Measurements from ENCODE around the gene ZFP36L2. TPM values are rescaled to one million over a fixed set of nuclear protein-coding genes. Genes with fewer than 3 reads are reported as not detected.

The ZFP36L2 gene
- total RNA-seq, 2 donors from 2014 or later = 77.1 to 114 TPM

DNA sequence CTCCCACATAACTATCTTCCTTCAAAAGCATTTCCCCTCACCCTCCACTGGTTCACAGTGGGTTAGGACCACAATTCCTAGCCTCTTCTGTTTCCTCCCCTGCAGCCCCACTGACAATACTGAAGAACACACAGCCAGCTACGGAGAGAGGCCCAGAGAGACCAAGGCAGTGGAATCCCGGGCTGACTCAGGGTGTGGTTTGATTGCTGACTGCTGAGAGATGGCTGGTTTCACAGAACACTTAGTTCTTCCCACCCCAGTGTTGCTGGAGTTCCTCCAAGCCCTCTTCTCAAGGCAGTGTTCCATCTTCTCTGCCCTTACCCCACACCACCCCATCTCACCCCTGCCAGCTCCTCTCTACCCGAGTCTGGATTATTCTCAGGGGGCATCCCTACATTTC is 43.3 kb upstream of the ZFP36L2 start:
- no peak overlapping the region for H3K27ac Mint-ChIP-seq
- H3K36me3 Mint-ChIP-seq (ENCODE audit: low read depth) = peaks cover 4% of the 10 kb centered on the region
- DNase-seq = no peak
- no peaks in the 10 kb centered on the region for H3K36me3 ChIP-seq (ENCODE audit: control insufficient read depth, insufficient read depth, low read length)
- H3K4me1 ChIP-seq (ENCODE audit: control insufficient read depth, insufficient read depth, low read length) = peaks cover 7% of the 10 kb centered on the region
- H3K27me3 ChIP-seq (ENCODE audit: control insufficient read depth, insufficient read depth, low read length, poor library complexity, severe bottlenecking) = no peaks in the 10 kb centered on the region
- WGBS, 2 experiments (ENCODE audit: insufficient coverage in 1 of 2, insufficient read length in 1 of 2) = 66 to 90% methylated on average over 2 to 3 of the region's 3 CpGs
- H3K4me1 Mint-ChIP-seq = peaks cover 24% of the 10 kb centered on the region
- no peak overlapping the region for H3K27ac ChIP-seq (ENCODE audit: low read depth, low read length)
- no peak overlapping the region for H3K9ac ChIP-seq (ENCODE audit: extremely low read depth, low read length, poor library complexity, severe bottlenecking)
- H3K9me3 ChIP-seq (ENCODE audit: control insufficient read depth, low read length) = no peaks in the 10 kb centered on the region
- no peaks in the 10 kb centered on the region for H3K27me3 Mint-ChIP-seq (ENCODE audit: insufficient read depth)
- H3K4me3 ChIP-seq (ENCODE audit: low read length) = no peak overlapping the region
- TF ChIP-seq, protein P1, sequence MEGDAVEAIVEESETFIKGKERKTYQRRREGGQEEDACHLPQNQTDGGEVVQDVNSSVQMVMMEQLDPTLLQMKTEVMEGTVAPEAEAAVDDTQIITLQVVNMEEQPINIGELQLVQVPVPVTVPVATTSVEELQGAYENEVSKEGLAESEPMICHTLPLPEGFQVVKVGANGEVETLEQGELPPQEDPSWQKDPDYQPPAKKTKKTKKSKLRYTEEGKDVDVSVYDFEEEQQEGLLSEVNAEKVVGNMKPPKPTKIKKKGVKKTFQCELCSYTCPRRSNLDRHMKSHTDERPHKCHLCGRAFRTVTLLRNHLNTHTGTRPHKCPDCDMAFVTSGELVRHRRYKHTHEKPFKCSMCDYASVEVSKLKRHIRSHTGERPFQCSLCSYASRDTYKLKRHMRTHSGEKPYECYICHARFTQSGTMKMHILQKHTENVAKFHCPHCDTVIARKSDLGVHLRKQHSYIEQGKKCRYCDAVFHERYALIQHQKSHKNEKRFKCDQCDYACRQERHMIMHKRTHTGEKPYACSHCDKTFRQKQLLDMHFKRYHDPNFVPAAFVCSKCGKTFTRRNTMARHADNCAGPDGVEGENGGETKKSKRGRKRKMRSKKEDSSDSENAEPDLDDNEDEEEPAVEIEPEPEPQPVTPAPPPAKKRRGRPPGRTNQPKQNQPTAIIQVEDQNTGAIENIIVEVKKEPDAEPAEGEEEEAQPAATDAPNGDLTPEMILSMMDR (conservative IDR thresholded peaks at IDR 0.05) = no peak
- no peak overlapping the region for H3K4me3 Mint-ChIP-seq
- no peaks in the 10 kb centered on the region for H3K9me3 Mint-ChIP-seq

DNA sequence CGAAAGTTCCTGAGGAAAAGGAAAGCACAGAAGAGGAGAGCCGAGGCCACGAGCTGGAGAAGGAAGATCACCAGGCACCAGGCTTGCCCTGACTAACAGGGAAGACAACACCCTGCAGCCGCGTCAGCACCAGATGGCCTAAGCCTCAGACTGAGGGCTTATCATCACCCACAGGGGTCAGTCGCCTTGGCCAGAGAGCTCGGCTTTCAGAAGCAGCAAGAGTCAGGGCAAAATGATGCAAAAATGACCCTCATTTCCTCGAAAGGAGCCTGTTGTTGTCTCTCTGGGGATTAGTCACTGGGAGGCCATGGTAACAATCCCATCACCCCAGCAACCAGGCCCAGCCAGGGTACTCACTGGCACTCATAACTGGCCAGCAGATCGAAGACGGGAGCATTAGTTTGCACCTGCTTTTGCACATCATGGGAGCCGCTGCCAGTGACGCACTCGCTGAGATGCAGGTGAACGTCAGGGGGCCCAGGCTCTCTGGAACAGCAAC is 42.7 kb upstream of the ZFP36L2 start:
- 85 to 90% methylated on average over 12 to 14 of the region's 14 CpGs for WGBS, 2 experiments (ENCODE audit: insufficient coverage in 1 of 2, insufficient read length in 1 of 2)
- H3K4me1 ChIP-seq (ENCODE audit: control insufficient read depth, insufficient read depth, low read length) = peaks cover 7% of the 10 kb centered on the region

DNA sequence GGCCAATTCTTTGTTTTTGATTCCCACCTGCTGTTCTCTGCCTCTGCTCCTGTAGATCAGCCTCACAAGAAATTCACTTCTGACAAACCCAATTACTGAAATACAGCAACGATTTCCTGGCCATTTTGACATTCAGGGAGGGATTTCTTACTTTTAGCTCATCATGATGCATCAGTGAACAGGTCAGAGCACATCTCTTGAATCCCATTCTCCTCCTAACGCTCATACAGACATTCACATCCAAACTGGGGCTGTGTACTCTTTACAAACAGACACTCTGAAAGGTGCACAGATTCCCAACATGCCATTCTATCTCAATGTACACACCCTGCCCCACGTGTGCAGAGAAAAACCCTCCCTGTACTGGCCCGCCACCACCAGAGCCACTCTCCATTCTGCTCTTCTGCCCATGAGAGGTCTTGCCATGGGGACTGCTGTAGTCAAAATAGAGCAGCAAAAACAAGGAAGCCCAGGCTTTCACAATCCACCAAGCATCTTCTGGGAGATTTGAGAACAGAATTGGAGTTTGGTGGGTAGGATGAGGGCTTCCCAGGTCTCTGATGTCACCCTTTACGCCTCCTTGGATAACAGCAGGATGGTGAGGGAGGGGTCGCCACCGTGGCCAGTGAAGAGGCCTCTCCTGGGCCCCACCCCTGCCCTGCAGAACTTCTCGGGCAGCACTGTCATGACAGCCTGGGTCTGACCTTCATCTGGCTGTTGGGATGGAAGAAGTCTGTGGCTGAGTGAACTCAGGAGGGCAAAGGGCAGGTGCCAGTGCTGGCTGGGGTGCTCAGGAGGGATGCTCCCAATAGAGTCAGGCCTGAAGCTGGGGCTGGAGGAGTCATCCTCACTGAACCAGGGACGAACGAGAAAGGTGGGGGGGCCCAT is 41.9 kb upstream of the ZFP36L2 start:
- peaks cover 24% of the 10 kb centered on the region for H3K4me1 Mint-ChIP-seq
- H3K4me3 Mint-ChIP-seq = no peak overlapping the region

More for the DNA sequence above, 42.7 kb upstream of the ZFP36L2 start:
- Mint-ChIP-seq H3K27ac (peak overlapping the region; percentile 72), H3K9me3 (no peaks in the 10 kb centered on the region), H3K36me3 (ENCODE audit: low read depth) (peaks cover 4% of the 10 kb centered on the region), H3K27me3 (ENCODE audit: insufficient read depth) (no peaks in the 10 kb centered on the region), H3K4me3 (no peak overlapping the region), H3K4me1 (peaks cover 24% of the 10 kb centered on the region)
- DNase-seq = peak; percentile 59
- Histone ChIP-seq H3K4me3 (ENCODE audit: low read length) (no peak overlapping the region), H3K27ac (ENCODE audit: low read depth, low read length) (peak overlapping the region; percentile 24), H3K36me3 (ENCODE audit: control insufficient read depth, insufficient read depth, low read length) (no peaks in the 10 kb centered on the region), H3K27me3 (ENCODE audit: control insufficient read depth, insufficient read depth, low read length, poor library complexity, severe bottlenecking) (no peaks in the 10 kb centered on the region), H3K9ac (ENCODE audit: extremely low read depth, low read length, poor library complexity, severe bottlenecking) (no peak overlapping the region), H3K9me3 (ENCODE audit: control insufficient read depth, low read length) (no peaks in the 10 kb centered on the region)
- TF ChIP-seq, protein P1 (conservative IDR thresholded peaks at IDR 0.05) = peak; percentile 18

More for the DNA sequence above, 41.9 kb upstream of the ZFP36L2 start:
- DNase-seq = no peak
- Histone ChIP-seq H3K36me3 (ENCODE audit: control insufficient read depth, insufficient read depth, low read length) (no peaks in the 10 kb centered on the region), H3K9me3 (ENCODE audit: control insufficient read depth, low read length) (no peaks in the 10 kb centered on the region), H3K9ac (ENCODE audit: extremely low read depth, low read length, poor library complexity, severe bottlenecking) (no peak overlapping the region), H3K27ac (ENCODE audit: low read depth, low read length) (no peak overlapping the region), H3K27me3 (ENCODE audit: control insufficient read depth, insufficient read depth, low read length, poor library complexity, severe bottlenecking) (no peaks in the 10 kb centered on the region), H3K4me1 (ENCODE audit: control insufficient read depth, insufficient read depth, low read length) (peaks cover 7% of the 10 kb centered on the region), H3K4me3 (ENCODE audit: low read length) (no peak overlapping the region)
- H3K36me3 Mint-ChIP-seq (ENCODE audit: low read depth) = peaks cover 4% of the 10 kb centered on the region
- TF ChIP-seq, protein P1 (conservative IDR thresholded peaks at IDR 0.05) = no peak
- H3K27me3 Mint-ChIP-seq (ENCODE audit: insufficient read depth) = no peaks in the 10 kb centered on the region
- H3K9me3 Mint-ChIP-seq = no peaks in the 10 kb centered on the region
- no peak overlapping the region for H3K27ac Mint-ChIP-seq
- 87 to 88% methylated on average over 3 to 10 of the region's 10 CpGs for WGBS, 2 experiments (ENCODE audit: insufficient coverage in 1 of 2, insufficient read length in 1 of 2)
